Loucy (cell line): ENCODE measurements around the gene KBTBD2.
"Not testable (repeated sequence)": the region's sequence is repeated elsewhere in the genome, so short reads cannot be mapped to it uniquely, and the experiment has no call there.

Source experiments
- H2AFZ ChIP-seq: fragments of 200-600 bp; sonication (generic); 2 replicates; pipeline ENCODE4 v1.6.0; 2016; ENCODE audit warnings: antibody characterized with exemption, mild to moderate bottlenecking, low read length, moderate library complexity
- H3F3A ChIP-seq: fragments of 200-600 bp; 2 replicates; pipeline ENCODE4 v1.6.0; 2016; ENCODE audit warnings: antibody characterized with exemption, low read depth, mild to moderate bottlenecking
- H3K27me3 ChIP-seq: fragments of 200-600 bp; sonication (generic); 2 replicates; pipeline ENCODE4 v1.6.1; 2014; ENCODE audit warnings: low read length, mild to moderate bottlenecking; ENCODE audit not compliant: insufficient read depth, poor library complexity, severe bottlenecking
- H3K36me3 ChIP-seq: fragments of 200-600 bp; sonication (generic); 2 replicates; pipeline ENCODE4 v1.6.1; 2016; ENCODE audit warnings: low read length; ENCODE audit not compliant: insufficient read depth
- H3K4me1 ChIP-seq: fragments of 200-600 bp; sonication (generic); 2 replicates; pipeline ENCODE4 v1.5.1; 2014; ENCODE audit warnings: low read length, mild to moderate bottlenecking; ENCODE audit not compliant: insufficient read depth, poor library complexity, severe bottlenecking
- H3K4me2 ChIP-seq: fragments of 200-600 bp; sonication (generic); 2 replicates; pipeline ENCODE4 v1.6.0; 2014; ENCODE audit warnings: antibody characterized with exemption, low read length, low read depth, mild to moderate bottlenecking; ENCODE audit not compliant: poor library complexity, severe bottlenecking
- H3K4me3 ChIP-seq: fragments of 200-600 bp; sonication (generic); 2 replicates; pipeline ENCODE4 v1.5.1; 2014; ENCODE audit warnings: low read length, mild to moderate bottlenecking, mixed read lengths; ENCODE audit not compliant: poor library complexity, severe bottlenecking
- H3K79me2 ChIP-seq: fragments of 200-600 bp; sonication (generic); 2 replicates; pipeline ENCODE4 v1.6.1; 2014; ENCODE audit warnings: low read length; ENCODE audit not compliant: insufficient read depth
- H3K9ac ChIP-seq: fragments of 200-600 bp; sonication (generic); 2 replicates; pipeline ENCODE4 v1.6.0; 2014; ENCODE audit warnings: mild to moderate bottlenecking, low read depth, low read length, moderate library complexity; ENCODE audit not compliant: poor library complexity, severe bottlenecking
- H3K9me2 ChIP-seq: fragments of 200-600 bp; sonication (generic); replicated peaks from 2 replicates; pipeline ENCODE4 v1.6.1; 2016; ENCODE audit warnings: low read depth, low read length, mixed read lengths
- H3K9me3 ChIP-seq: fragments of 200-600 bp; sonication (generic); 2 replicates; pipeline ENCODE4 v1.6.1; 2014; ENCODE audit warnings: mild to moderate bottlenecking, antibody characterized with exemption, low read length, low read depth; ENCODE audit not compliant: insufficient read depth
- H4K20me1 ChIP-seq: fragments of 200-600 bp; sonication (generic); 2 replicates; pipeline ENCODE4 v1.6.0; 2014; ENCODE audit warnings: antibody characterized with exemption, low read length, mild to moderate bottlenecking; ENCODE audit not compliant: insufficient read depth, poor library complexity, severe bottlenecking
- EZH2phosphoT487 ChIP-seq: fragments of 200-600 bp; IDR thresholded peaks from 2 replicates; pipeline ENCODE4 v1.6.1; 2018; ENCODE audit warnings: antibody characterized with exemption, mild to moderate bottlenecking, moderate library complexity, borderline replicate concordance
- TF ChIP-seq, protein P1 (sequence below): fragments of 200-600 bp; sonication (generic); conservative IDR thresholded peaks from 2 replicates; pipeline ENCODE4 v1.5.1; 2014; ENCODE audit warnings: mild to moderate bottlenecking, antibody characterized with exemption, low read length

KBTBD2 gene

DNA sequence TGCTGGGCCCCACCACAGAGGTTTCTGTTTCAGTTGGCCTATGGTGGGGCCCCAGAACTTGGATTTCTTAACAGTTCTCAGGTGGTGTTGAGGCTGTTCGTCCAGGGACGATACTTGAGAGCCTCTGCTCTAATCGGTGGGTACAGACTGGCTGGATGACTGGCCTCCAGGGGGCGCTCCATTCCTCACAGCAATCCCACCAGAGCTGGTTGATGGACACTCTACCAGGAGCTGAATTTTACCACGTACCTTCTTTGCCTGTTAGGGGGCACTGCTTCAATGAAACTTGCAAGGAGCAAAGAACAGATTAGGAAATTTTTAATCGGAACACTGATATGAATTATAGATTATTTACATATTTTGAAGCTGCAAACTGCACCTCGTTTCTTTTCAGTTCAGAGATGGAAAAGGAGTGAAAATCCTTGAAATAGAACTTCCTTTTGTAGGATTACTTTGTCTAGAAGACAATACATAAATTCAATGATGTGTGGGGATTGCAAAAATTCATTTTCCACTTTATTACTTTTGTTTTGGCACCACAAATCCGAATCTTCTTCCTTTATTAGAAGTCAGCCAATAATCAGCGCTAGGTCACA, 44.8 kb downstream of the KBTBD2 start:
- H3K4me2 ChIP-seq: no peak overlapping the region
- H3K9me3 ChIP-seq: no peaks in the 10 kb centered on the region
- TF ChIP-seq EZH2phosphoT487: no peak
- TF ChIP-seq, protein P1, sequence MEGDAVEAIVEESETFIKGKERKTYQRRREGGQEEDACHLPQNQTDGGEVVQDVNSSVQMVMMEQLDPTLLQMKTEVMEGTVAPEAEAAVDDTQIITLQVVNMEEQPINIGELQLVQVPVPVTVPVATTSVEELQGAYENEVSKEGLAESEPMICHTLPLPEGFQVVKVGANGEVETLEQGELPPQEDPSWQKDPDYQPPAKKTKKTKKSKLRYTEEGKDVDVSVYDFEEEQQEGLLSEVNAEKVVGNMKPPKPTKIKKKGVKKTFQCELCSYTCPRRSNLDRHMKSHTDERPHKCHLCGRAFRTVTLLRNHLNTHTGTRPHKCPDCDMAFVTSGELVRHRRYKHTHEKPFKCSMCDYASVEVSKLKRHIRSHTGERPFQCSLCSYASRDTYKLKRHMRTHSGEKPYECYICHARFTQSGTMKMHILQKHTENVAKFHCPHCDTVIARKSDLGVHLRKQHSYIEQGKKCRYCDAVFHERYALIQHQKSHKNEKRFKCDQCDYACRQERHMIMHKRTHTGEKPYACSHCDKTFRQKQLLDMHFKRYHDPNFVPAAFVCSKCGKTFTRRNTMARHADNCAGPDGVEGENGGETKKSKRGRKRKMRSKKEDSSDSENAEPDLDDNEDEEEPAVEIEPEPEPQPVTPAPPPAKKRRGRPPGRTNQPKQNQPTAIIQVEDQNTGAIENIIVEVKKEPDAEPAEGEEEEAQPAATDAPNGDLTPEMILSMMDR: peak; percentile 77
- H2AFZ ChIP-seq: peak overlapping the region; percentile 67; the same call in 1 of the 2 replicates
- H3F3A ChIP-seq: no peaks in the 10 kb centered on the region
- no peaks in the 10 kb centered on the region for H3K79me2 ChIP-seq
- no peaks in the 10 kb centered on the region for H3K27me3 ChIP-seq
- H3K9me2 ChIP-seq: no peaks in the 10 kb centered on the region
- no peaks in the 10 kb centered on the region for H4K20me1 ChIP-seq
- H3K4me3 ChIP-seq: no peak overlapping the region
- H3K36me3 ChIP-seq: no peaks in the 10 kb centered on the region
- no peaks in the 10 kb centered on the region for H3K4me1 ChIP-seq
- H3K9ac ChIP-seq: no peak overlapping the region

DNA sequence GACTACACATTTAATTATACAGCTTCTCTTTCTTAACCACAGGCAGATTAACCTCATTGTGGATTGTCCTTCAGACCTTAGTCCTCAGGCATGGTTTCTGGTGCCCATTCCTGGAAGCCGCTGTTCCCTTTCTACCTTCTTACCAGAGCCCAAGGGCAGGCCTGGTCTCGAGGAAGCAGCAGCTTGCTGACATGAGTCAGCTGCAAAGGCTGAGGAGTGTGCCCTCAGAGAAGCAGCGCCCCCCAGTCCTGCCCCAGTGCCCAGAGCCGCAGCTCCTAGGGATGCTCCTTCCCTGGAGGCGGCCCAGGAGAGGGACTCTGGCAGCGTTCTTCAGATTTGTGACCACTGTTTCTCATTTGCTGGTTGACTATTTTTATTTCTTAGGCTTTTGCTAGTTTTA, 46.8 kb downstream of the KBTBD2 start:
- not testable (repeated sequence) for H3K4me2 ChIP-seq, H3K27me3 ChIP-seq, H2AFZ ChIP-seq, H3F3A ChIP-seq, H4K20me1 ChIP-seq, H3K4me1 ChIP-seq, H3K36me3 ChIP-seq, H3K79me2 ChIP-seq, H3K9ac ChIP-seq, H3K9me2 ChIP-seq, H3K9me3 ChIP-seq, H3K4me3 ChIP-seq

DNA sequence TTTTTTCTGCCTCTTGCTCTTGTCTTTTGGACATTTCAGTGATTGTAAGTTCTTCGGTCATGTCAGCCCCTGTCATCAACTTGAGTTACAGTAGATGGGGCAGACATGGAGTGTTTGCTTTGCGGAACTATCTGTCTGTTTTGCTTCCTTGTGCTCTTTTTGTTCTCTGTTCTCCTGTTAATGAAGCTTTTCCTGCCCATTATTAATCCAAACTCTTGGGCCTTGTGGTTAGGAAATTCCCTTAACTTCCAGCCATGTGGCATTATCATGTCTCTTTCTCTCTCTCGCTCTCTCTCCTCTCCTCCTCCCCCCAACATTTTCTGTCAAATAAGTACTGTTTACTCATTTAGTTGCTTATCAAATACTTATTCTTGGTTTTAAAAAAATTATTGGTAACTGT, 47.8 kb downstream of the KBTBD2 start:
- not testable (repeated sequence) for H3K9ac ChIP-seq, H3K4me2 ChIP-seq, H3K36me3 ChIP-seq, H3F3A ChIP-seq, H3K4me1 ChIP-seq, H3K79me2 ChIP-seq, H3K27me3 ChIP-seq, H3K4me3 ChIP-seq, H2AFZ ChIP-seq, H3K9me3 ChIP-seq, H3K9me2 ChIP-seq, H4K20me1 ChIP-seq

DNA sequence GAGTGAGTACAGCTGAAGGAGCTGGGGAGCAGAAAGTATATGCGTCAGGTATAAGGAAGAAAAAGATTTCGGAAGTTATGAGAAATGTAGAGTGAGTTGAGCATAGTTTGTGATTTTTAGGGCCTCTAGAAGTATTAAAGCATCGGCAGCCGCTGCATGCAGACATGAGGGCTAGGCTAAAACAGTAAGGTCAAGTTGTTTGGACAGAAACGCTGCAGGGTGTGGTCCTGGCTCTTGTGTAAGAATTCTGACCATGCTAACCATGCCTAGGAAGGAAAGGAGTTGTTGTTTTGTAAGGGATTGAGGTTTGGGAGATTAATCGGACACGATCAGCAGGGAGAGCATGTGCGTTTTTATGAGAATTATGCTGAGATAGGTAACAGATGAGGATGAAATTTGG, 51.7 kb downstream of the KBTBD2 start:
- H3K79me2 ChIP-seq, H3K4me2 ChIP-seq, H2AFZ ChIP-seq, H3K9ac ChIP-seq, H3K4me1 ChIP-seq, H4K20me1 ChIP-seq, H3K27me3 ChIP-seq, H3F3A ChIP-seq, H3K36me3 ChIP-seq, H3K9me2 ChIP-seq, H3K9me3 ChIP-seq, H3K4me3 ChIP-seq: not testable (repeated sequence)

DNA sequence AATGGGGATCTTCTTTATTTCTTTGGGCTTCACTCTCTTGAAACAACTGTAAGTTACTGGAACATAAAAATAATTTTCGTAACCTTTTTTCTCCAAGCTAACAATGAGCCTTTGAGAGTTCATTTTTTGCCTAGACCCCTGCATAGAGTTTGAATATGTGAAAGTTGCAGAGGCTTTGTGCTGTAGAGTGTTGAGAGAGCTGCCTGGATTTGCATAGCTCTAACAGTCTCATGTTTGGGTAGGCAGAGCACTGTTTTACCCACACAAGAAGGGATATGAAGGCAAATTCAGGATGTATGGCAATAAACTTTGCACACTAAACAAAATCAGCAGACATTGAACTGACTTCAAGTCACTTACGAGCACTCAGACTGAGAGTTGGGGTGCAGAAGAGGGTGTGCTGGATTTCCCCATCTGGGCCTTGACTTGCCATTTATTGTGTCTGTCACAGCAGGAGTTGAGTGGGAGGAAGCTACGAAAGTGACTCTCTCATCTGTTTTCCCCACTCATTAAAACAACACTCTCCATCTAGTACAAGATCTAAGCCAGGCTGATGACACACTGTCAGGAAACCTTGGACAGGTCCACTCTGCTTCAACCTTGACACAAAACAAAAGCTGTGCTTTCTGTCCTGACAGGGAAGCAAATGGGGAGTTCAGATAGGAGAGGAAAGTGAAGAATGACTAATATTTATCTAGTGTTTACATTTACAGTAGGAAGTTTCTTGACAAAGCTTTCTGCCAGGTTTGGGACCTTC, 62.4 kb downstream of the KBTBD2 start:
- H3K9me3 ChIP-seq, H3F3A ChIP-seq, H3K4me2 ChIP-seq, H3K4me1 ChIP-seq, H3K9ac ChIP-seq, H3K27me3 ChIP-seq, H3K9me2 ChIP-seq, H3K79me2 ChIP-seq, H3K36me3 ChIP-seq, H4K20me1 ChIP-seq, H2AFZ ChIP-seq, H3K4me3 ChIP-seq: not testable (repeated sequence)
